Measurements from ENCODE around the gene FAM149B1.

FAM149B1 gene

DNA sequence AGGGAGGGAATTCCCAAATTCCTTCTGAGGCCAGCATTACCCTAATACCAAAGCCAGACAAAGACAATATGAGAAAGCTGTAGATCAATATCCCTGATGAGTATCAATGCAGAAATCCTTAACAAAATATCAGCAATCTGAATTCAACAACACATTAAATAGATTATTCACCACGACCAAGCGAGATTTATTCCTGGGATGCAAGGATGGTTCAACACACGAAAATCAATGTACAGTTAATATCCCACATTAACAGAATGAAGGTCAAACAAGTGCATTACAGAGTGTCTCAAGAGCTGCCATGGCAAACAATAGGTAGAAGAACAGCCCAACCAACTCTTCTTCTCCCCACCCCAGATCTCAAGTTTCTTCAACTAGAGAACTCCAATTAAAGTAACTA lies 6.3 kb upstream of the FAM149B1 start:
- TF ChIP-seq POLR2AphosphoS5 (IDR thresholded peaks at IDR 0.05; ENCODE audit: low read depth, low read length) (no peak), SIN3A (IDR thresholded peaks at IDR 0.05; ENCODE audit: borderline replicate concordance, insufficient read depth, low read length) (no peak), TAF1 (IDR thresholded peaks at IDR 0.05; ENCODE audit: borderline replicate concordance, insufficient read depth, low read length) (no peak), FOXP2 (optimal IDR thresholded peaks at IDR 0.05; ENCODE audit: borderline replicate concordance, extremely low read depth, extremely low read length, insufficient read depth) (no peak)
- TF ChIP-seq, protein P1, sequence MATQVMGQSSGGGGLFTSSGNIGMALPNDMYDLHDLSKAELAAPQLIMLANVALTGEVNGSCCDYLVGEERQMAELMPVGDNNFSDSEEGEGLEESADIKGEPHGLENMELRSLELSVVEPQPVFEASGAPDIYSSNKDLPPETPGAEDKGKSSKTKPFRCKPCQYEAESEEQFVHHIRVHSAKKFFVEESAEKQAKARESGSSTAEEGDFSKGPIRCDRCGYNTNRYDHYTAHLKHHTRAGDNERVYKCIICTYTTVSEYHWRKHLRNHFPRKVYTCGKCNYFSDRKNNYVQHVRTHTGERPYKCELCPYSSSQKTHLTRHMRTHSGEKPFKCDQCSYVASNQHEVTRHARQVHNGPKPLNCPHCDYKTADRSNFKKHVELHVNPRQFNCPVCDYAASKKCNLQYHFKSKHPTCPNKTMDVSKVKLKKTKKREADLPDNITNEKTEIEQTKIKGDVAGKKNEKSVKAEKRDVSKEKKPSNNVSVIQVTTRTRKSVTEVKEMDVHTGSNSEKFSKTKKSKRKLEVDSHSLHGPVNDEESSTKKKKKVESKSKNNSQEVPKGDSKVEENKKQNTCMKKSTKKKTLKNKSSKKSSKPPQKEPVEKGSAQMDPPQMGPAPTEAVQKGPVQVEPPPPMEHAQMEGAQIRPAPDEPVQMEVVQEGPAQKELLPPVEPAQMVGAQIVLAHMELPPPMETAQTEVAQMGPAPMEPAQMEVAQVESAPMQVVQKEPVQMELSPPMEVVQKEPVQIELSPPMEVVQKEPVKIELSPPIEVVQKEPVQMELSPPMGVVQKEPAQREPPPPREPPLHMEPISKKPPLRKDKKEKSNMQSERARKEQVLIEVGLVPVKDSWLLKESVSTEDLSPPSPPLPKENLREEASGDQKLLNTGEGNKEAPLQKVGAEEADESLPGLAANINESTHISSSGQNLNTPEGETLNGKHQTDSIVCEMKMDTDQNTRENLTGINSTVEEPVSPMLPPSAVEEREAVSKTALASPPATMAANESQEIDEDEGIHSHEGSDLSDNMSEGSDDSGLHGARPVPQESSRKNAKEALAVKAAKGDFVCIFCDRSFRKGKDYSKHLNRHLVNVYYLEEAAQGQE (IDR thresholded peaks at IDR 0.05; ENCODE audit: insufficient read depth in 1 of 2, low read depth in 2 of 2, low read length in 2 of 2): no peak

GRCh38 chr10:73163096-73163495 lies 4.8 kb upstream of the FAM149B1 start:
- no peak for TF ChIP-seq FOXP2 (optimal IDR thresholded peaks at IDR 0.05; ENCODE audit: borderline replicate concordance, extremely low read depth, extremely low read length, insufficient read depth)
- no peak for TF ChIP-seq TAF1 (IDR thresholded peaks at IDR 0.05; ENCODE audit: borderline replicate concordance, insufficient read depth, low read length)
- no peak for TF ChIP-seq SIN3A (IDR thresholded peaks at IDR 0.05; ENCODE audit: borderline replicate concordance, insufficient read depth, low read length)
- TF ChIP-seq POLR2AphosphoS5 (IDR thresholded peaks at IDR 0.05; ENCODE audit: low read depth, low read length): no peak
- TF ChIP-seq, protein P1 (IDR thresholded peaks at IDR 0.05; ENCODE audit: insufficient read depth in 1 of 2, low read depth in 2 of 2, low read length in 2 of 2): no peak

DNA sequence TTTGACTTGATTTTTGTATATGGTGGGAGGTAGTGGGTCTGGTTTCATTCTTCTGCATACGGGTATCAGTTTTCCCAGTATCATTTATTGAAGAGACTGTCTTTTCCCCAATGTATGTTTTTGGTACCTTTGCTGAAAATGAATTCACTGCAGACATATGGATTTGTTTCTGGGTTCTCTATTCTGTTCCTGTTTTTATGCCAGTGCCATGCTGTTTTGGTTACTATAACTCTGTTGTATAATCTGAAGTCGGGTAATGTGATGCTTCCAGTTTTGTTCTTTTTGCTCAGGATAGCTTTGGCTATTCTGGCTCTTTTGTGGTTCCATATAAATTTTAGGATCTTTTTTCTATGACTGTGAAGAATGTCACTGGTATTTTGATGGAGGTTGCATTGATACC lies 947 bp upstream of the FAM149B1 start:
- TF ChIP-seq TAF1 (IDR thresholded peaks at IDR 0.05; ENCODE audit: borderline replicate concordance, insufficient read depth, low read length): no peak
- no peak for TF ChIP-seq FOXP2 (optimal IDR thresholded peaks at IDR 0.05; ENCODE audit: borderline replicate concordance, extremely low read depth, extremely low read length, insufficient read depth)
- TF ChIP-seq, protein P1 (IDR thresholded peaks at IDR 0.05; ENCODE audit: insufficient read depth in 1 of 2, low read depth in 2 of 2, low read length in 2 of 2): no peak
- TF ChIP-seq SIN3A (IDR thresholded peaks at IDR 0.05; ENCODE audit: borderline replicate concordance, insufficient read depth, low read length): no peak
- no peak for TF ChIP-seq POLR2AphosphoS5 (IDR thresholded peaks at IDR 0.05; ENCODE audit: low read depth, low read length)

- TF ChIP-seq, protein P1 (IDR thresholded peaks at IDR 0.05; ENCODE audit: insufficient read depth in 1 of 2, low read depth in 2 of 2, low read length in 2 of 2): no peak
- TF ChIP-seq TAF1 (IDR thresholded peaks at IDR 0.05; ENCODE audit: borderline replicate concordance, insufficient read depth, low read length): no peak
- TF ChIP-seq SIN3A (IDR thresholded peaks at IDR 0.05; ENCODE audit: borderline replicate concordance, insufficient read depth, low read length): no peak
- TF ChIP-seq POLR2AphosphoS5 (IDR thresholded peaks at IDR 0.05; ENCODE audit: low read depth, low read length): no peak
- no peak for TF ChIP-seq FOXP2 (optimal IDR thresholded peaks at IDR 0.05; ENCODE audit: borderline replicate concordance, extremely low read depth, extremely low read length, insufficient read depth)
These were observed 499 bp upstream of the FAM149B1 start for GRCh38 chr10:73167458-73167782.

- no peak for TF ChIP-seq FOXP2 (optimal IDR thresholded peaks at IDR 0.05; ENCODE audit: borderline replicate concordance, extremely low read depth, extremely low read length, insufficient read depth)
- TF ChIP-seq SIN3A (IDR thresholded peaks at IDR 0.05; ENCODE audit: borderline replicate concordance, insufficient read depth, low read length): no peak
- TF ChIP-seq POLR2AphosphoS5 (IDR thresholded peaks at IDR 0.05; ENCODE audit: low read depth, low read length): no peak
These were observed 515 bp downstream of the FAM149B1 start for GRCh38 chr10:73168465-73168803.
